ENCODE measurements around the gene HCN1.

DNA sequence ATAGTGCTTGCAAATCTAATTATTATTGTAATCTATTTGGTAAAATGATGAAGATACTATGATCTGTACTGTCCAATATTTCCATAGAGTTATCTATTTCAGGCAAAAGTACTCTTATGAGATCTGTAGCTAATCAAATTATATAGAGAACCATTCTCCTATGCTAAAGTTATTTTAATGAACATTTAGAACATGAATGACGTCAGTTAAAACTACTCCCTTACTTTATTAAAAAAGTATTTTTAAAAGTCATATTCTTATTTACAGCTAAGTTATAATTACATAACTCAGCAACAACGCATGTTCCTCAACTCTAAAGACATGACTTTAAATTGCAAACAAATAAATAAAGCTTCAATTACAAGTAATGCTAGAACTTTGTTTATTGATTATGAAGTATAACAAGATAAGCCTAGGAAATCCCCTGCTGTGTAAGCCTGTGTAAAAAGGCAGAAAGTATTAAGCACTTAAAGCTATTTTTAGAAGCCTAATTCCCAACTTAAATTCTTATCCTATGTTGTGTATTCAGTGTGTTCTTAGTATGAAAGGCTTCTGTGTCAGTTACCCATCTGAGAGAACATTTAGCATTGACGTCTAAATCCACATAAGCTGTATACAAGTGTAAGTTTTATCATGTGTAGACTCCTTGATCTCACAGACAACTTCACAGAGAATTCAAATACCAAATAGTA, 285.7 kb downstream of the HCN1 start:
- TF ChIP-seq POLR2AphosphoS5 (IDR thresholded peaks at IDR 0.05) (no peak), POLR2A (IDR thresholded peaks at IDR 0.05; ENCODE audit: low read depth) (no peak)
- TF ChIP-seq, protein P1, sequence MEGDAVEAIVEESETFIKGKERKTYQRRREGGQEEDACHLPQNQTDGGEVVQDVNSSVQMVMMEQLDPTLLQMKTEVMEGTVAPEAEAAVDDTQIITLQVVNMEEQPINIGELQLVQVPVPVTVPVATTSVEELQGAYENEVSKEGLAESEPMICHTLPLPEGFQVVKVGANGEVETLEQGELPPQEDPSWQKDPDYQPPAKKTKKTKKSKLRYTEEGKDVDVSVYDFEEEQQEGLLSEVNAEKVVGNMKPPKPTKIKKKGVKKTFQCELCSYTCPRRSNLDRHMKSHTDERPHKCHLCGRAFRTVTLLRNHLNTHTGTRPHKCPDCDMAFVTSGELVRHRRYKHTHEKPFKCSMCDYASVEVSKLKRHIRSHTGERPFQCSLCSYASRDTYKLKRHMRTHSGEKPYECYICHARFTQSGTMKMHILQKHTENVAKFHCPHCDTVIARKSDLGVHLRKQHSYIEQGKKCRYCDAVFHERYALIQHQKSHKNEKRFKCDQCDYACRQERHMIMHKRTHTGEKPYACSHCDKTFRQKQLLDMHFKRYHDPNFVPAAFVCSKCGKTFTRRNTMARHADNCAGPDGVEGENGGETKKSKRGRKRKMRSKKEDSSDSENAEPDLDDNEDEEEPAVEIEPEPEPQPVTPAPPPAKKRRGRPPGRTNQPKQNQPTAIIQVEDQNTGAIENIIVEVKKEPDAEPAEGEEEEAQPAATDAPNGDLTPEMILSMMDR (IDR thresholded peaks at IDR 0.05) = no peak
